Measurements from ENCODE around the gene FCRL3.
"Not testable (repeated sequence)": the region's sequence is repeated elsewhere in the genome, so short reads cannot be mapped to it uniquely, and the experiment has no call there.

Gene FCRL3

GRCh38 chr1:157700732-157701131 is at the start of gene FCRL3:
Gene FCRL3, minus strand, starts transcription at chr1:157700769. Its CDS starts 280 bp downstream, at chr1:157700489.
- no peak for DNase-seq

GRCh38 chr1:157748262-157748817 is 47.8 kb upstream of the FCRL3 start:
- no peak for DNase-seq

- DNase-seq: no peak
Measured at GRCh38 chr1:157739229-157739901, 38.8 kb upstream of the FCRL3 start.

GRCh38 chr1:157735991-157736390 is 35.4 kb upstream of the FCRL3 start:
- not testable (repeated sequence) for DNase-seq

- peak; percentile 94 for DNase-seq
Measured at GRCh38 chr1:157734321-157734720, 33.8 kb upstream of the FCRL3 start.

- DNase-seq: no peak
Measured at GRCh38 chr1:157732755-157733154, 32.2 kb upstream of the FCRL3 start.

- DNase-seq: peak; percentile 62
Measured at GRCh38 chr1:157725221-157725577, 24.6 kb upstream of the FCRL3 start.

GRCh38 chr1:157724537-157725220 is 24.1 kb upstream of the FCRL3 start:
- DNase-seq: peak; percentile 23

- DNase-seq: no peak
Measured at GRCh38 chr1:157723157-157723556, 22.6 kb upstream of the FCRL3 start.

GRCh38 chr1:157721985-157722384 is 21.4 kb upstream of the FCRL3 start:
- DNase-seq: no peak

GRCh38 chr1:157715736-157716135 is 15.2 kb upstream of the FCRL3 start:
- no peak for DNase-seq

- no peak for DNase-seq
Measured at GRCh38 chr1:157711802-157712201, 11.2 kb upstream of the FCRL3 start.

- DNase-seq: no peak
Measured at GRCh38 chr1:157704878-157705277, 4.3 kb upstream of the FCRL3 start.

- no peak for DNase-seq
Measured at GRCh38 chr1:157703981-157704380, 3.4 kb upstream of the FCRL3 start.

- DNase-seq: no peak
Measured at GRCh38 chr1:157702308-157702825, 1.8 kb upstream of the FCRL3 start.

GRCh38 chr1:157700305-157700704 is 264 bp downstream of the FCRL3 start:
- no peak for DNase-seq

- no peak for DNase-seq
Measured at GRCh38 chr1:157697781-157698569, 2.6 kb downstream of the FCRL3 start.

GRCh38 chr1:157696966-157697628 is 3.5 kb downstream of the FCRL3 start:
- DNase-seq: no peak

- DNase-seq: no peak
Measured at GRCh38 chr1:157695417-157695816, 5.2 kb downstream of the FCRL3 start.

GRCh38 chr1:157691285-157691920 is 9.2 kb downstream of the FCRL3 start:
- peak; percentile 43 for DNase-seq

GRCh38 chr1:157682710-157683437 is 17.7 kb downstream of the FCRL3 start:
- DNase-seq: no peak

Measured in inflammatory macrophage treated with lipopolysaccharide for 4 hours (primary cell).